Measurements from ENCODE around the gene ABCC1.
"Not testable (repeated sequence)": the region's sequence is repeated elsewhere in the genome, so short reads cannot be mapped to it uniquely, and the experiment has no call there.

The ABCC1 gene

DNA sequence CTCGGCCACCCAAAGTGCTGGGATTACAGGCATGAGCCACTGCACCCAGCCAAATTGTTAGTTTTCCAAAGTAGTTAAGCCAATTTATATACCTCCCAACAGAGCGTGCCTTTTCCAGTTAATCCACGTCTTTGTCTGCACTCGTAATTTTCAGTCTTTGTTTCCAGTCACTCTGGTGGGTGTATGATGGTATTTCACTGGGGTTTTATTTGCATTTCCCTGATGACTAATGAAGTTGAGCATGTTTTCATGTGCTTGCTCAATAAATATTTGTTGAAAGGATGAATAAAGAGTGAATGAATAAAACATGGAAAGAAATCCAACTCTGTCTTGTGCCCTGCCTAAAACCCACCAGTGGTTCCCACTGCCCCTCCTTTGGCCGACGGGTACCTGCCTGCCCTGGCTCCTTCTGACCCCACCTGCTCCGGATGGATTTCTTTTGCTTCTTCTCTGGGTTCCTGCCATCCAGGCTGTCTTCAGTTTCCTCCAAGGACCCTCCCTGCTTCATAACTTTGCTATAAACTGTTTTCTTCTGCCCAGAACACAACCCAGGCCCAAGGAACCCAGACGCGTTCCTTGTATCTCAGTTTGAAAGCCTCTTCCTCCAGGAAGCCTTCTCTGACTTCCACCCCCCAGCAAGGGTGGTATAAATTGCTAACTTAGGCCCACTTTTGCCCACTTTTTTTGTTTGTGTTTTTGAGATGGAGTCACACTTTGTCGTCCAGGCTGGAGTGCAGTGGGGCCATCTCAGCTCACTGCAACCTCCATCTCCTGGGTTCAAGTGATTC lies 3.0 kb upstream of the ABCC1 start:
- no peak for DNase-seq

GRCh38 chr16:15947983-15948509 lies 1.4 kb upstream of the ABCC1 start:
- no peak for DNase-seq

DNA sequence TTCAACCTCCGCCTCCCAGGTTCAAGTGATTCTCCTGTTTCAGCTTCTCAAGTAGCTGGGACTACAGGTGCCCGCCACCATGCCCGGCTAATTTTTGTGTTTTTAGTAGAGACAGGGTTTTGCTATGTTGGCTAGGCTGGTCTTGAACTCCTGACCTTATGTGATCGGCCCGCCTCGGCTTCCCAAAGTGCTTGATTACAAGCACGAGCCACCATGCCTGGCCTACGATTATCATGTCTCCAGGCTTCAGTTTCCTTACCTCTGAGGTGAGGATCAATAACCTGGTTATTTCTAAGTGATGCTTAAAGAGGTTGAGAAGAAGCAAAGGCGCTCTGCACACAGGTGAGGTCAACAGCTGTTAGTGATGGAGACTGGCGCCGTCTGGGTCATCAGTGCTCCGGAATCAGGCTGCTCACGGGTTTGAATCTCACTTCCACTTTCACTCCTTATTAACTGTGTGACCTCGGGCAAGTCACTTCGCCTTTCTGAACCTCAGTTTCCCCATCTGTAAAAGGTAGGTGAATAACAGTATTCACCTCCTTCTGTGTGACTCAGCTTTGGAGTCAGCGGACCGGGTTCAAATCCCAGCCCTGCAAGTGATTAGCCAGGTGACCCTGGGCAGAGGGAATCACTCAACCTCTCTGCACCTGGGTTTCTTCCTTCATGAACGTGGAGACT lies 745 bp upstream of the ABCC1 start:
- no peak for DNase-seq

GRCh38 chr16:15950161-15950854 lies 892 bp downstream of the ABCC1 start:
- no peak for DNase-seq

DNA sequence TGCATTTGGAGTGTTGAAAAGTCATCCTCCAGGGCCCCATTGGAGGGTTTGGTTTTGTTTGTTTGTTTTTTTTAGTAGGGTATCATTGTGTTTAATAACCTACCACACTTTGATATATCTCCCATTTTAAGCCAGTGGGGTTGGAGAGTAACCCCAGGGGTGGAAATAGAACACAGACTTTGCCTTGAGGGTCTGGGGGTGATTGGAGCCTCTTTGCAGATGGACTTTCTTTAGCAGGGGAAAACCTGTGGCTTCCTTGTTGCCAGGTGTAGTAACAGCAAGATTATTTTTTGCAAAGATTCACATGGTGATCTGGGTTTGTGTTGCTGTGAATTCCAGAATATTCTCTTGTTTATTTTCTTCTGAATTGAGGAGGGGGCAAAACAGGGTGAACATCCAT lies 1.5 kb downstream of the ABCC1 start:
- DNase-seq = no peak

GRCh38 chr16:15951852-15952251 lies 2.4 kb downstream of the ABCC1 start:
- no peak for DNase-seq

- DNase-seq = no peak
These were observed 2.9 kb downstream of the ABCC1 start for GRCh38 chr16:15952265-15952711.

- DNase-seq = no peak
These were observed 4.1 kb downstream of the ABCC1 start for GRCh38 chr16:15953477-15953876.

DNA sequence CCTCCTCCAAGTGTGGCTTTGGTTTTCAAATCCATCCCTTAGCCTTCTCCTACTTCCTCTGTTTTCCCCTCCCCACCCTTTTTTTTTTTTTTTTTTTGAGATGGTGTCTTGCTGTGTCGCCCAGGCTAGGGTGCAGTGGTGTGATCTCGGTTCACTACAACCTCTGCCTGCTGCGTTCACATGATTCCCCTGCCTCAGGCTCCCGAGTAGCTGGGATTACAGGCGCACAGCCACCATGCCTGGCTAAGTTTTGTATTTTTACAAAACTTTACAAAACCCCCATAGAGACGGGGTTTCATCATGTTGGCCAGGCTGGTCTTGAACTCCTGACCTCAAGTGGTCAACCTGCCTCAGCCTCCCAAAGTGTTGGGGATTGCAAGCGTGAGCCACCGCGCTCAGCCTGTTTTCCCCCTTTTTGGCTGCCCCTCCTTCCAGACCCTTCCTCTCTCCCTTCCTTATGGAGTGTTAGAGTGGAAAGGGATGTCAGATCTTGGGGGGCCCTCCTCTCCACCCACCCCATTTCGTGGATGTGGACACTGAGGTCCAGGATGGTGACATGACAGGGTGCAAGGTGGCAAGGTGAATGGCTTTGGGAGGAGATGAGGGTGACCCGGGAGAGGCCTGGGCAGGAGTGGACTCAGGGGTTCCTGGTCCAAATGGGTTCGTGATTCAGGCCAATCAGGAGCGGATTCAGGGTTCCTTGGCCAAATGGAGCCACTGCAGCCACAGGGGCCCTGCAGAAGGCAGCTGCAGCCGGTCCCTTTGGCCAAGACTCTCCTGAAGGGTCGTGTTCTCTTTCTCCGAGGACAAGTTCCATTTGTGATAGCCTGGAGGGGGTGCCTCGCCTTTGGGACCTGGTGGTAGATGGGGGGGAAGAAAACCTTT lies 4.8 kb downstream of the ABCC1 start:
- DNase-seq = no peak

DNA sequence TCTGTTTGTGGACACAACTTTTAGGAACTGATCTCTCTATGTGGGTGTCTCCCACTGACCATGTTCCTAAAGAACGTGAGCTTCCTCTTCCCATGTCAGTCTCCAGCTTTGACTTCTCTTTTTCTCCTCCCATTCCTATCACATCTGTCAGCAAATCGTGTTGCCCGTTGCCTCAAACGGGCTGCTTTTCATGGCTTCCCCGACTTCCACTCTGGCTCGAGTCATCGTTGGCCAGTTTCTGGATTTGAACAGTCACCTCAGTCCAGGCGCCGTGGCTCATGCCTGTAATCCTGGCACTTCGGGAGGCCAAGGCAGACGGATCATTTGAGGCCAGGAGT lies 5.4 kb downstream of the ABCC1 start:
- no peak for DNase-seq

GRCh38 chr16:15955425-15955824 lies 6.0 kb downstream of the ABCC1 start:
- no peak for DNase-seq

DNA sequence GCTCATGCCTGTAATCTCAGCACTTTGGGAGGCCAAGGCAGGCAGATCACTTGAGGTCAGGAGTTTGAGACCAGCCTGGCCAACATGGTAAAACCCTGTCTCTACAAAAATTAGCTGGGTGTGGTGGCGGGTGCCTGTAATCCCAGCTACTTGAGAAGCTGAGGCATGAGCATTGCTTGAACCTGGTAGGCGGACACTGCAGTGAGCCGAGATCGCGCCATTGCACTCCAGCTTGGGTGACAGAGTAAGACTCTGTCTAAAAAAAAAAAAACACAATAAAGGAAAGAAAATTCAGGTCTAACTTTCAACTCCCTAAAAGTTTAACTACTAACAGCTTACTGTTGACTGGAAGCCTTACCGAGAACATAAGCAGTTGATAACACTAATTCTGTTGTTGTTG lies 6.7 kb downstream of the ABCC1 start:
- DNase-seq = not testable (repeated sequence)

DNA sequence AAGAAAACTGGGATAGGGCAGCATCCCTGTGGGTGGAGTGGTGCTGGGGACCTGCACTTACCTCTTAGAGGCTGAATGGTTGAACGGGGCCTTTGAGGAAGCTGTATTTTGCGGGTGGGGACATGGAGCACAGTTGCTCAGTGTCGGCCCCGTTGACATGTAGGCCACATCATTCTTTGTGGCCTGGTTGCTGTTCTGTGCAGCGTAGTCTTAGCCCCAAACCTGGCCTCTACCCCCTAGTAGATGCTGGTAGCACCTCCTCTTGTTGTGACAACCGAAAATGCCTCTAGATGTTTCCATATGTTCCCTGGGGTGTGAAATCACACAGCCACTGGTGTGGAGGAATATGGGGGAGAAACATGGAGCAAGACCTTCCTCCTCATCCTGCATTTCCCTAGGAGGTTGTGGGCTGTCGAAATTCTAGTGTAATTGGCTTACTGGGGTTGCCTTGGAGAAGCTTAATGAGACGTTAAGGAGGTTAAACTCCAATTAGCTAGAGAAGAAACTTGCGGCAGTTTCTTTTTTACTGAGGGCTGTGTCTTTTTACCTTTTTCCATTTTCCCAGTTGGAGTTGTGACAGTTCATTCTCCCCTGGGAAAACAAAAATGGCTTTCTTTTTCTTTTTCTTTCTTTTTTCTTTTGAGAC lies 9.4 kb downstream of the ABCC1 start:
- DNase-seq = no peak

DNA sequence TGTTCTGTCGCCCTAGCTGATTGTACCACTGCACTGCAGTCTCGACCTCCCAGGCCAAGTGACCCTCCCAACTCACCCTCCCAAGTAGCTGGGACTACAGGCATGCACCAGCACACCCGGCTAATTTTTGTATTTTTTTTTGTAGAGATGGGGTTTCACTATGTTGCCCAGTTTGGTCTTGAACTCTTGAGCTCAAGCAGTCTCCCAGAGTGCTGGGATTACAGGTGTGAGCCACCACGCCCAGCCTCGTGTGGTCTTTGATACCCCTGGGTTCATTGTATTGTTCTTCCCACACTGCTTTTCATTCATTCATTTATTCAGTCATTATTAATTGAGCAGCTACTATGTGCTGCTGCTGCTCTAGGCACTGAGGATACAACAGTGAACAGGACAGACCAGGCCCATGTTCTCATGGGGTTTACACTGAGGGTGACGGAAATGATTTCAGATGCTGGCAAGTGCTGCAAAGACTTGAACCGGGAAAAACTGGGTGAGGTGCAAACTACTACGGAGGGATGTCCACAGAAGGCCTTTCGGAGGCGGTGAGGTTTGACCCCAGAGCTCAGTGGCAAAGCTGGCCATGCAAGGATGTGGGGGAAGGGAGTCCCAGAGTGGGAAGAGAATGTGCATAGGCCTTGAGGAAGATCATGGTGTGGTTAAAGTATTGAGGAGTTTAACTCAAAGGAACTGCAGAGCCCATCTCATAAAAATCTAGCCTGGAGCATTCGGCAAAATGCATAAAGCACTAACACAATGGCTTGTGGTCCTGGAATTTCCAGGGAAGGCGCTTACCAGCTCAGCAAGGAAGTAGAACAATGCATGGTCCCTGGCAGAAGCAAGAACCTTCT lies 10.9 kb downstream of the ABCC1 start:
- DNase-seq = no peak

DNA sequence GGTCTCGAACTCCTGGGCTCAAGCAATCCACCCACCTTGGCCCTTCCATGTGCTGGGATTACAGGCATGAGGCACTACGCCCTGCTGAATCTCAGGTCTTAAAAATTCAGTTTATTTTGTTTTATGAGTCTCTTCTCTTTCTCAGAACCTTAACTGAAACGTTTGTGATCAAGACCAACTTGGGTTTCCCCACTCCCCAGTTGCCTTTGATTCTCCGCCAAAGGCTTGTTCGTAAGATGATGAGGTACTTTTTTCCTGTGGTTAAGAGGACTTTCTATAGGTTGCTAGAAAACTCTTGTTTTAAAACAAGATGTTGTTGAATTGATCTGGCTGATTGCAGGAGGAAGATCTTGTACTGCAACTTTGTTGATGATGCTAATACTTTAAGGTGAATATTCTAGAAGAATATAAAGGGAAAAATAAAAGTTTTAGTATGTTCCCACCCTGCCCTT lies 11.7 kb downstream of the ABCC1 start:
- no peak for DNase-seq

DNA sequence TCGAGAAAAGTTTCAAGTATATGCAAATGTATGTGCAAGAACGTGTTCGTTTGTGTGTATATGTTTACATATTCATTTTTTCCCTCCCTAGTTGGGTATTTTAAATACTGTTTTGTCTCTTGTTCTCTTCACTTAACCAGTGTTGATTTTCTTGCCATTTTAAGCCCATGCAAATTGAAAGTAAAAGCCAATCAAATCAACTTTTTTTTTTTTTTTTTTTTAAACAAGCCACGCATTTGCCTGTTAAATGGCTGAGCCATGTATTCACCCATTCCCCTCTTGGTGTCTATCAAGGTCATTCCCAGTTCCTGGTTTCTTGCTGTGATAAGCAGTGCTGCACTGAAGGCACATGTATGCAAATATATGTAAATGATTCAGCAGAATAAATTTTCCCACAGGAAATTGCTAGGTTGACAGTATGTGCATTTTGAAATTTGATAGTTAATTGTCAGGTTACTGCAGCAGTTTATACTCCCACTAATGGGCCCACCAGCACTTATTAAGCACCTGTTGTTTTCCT lies 12.2 kb downstream of the ABCC1 start:
- DNase-seq = no peak

- DNase-seq = no peak
These were observed 14.0 kb downstream of the ABCC1 start for GRCh38 chr16:15963307-15963910.

DNA sequence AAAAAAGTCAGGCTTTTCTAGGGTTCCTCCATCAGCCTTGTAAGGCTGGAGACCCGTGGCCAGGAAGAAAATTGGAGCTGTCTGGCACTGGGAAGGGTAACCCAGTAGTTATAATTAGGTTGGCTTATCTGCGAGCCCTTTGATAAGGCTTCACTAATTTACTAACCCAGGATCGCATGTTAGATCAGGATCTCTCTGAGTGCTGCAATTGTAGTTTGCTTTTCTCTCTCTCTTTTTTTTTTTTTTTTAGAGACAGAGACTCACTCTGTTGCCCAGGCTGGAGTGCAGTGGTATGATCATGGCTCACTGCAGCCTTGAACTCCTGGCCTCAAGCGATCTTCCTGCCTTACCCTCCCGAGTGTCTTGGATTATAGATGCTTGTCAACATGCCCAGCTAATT lies 17.0 kb downstream of the ABCC1 start:
- DNase-seq = no peak

- no peak for DNase-seq
These were observed 17.6 kb downstream of the ABCC1 start for GRCh38 chr16:15966836-15967546.
